ENCODE results near the gene ITGA3. TPM values are rescaled to one million over a fixed set of nuclear protein-coding genes. Genes with fewer than 3 reads are reported as not detected.

Gene ITGA3
- total and polyA plus RNA-seq, 12 donors: 12.5 to 44.2 (median 23.1) TPM

Other genes starting within 250 kb of the ITGA3 start
- gene TAC4, start 208.0 kb upstream of the ITGA3 start, total RNA-seq: 1 to 10 TPM in 1 of 10 donors, under 1 TPM in 2, not detected in 7; 0.78 to 2.7 (median 0.94) TPM
- gene TAC4, start 208.0 kb upstream of the ITGA3 start, polyA plus RNA-seq: not detected
- gene DLX4, start 86.9 kb upstream of the ITGA3 start, total RNA-seq: under 1 TPM in 1 of 10 donors, not detected in 9; 0.26 TPM
- under 1 TPM in 1 of 2 donors, not detected in 1; 0.03 TPM for gene DLX4, start 86.9 kb upstream of the ITGA3 start, polyA plus RNA-seq
- under 1 TPM in 2 of 10 donors, not detected in 8; 0.11 to 0.23 TPM for gene DLX3, start 60.9 kb upstream of the ITGA3 start, total RNA-seq
- gene DLX3, start 60.9 kb upstream of the ITGA3 start, polyA plus RNA-seq: under 1 TPM in 1 of 2 donors, not detected in 1; 0.03 TPM
- gene PDK2, start 39.2 kb downstream of the ITGA3 start, total RNA-seq: 100 to 1,000 TPM; 161 to 337 (median 231) TPM
- gene PDK2, start 39.2 kb downstream of the ITGA3 start, polyA plus RNA-seq: 100 to 1,000 TPM in 1 of 2 donors, 10 to 100 TPM in 1; 88.1 to 129 TPM
- gene SAMD14, start 74.0 kb downstream of the ITGA3 start, total RNA-seq: 1 to 10 TPM; 1.5 to 3.8 (median 1.9) TPM
- gene SAMD14, start 74.0 kb downstream of the ITGA3 start, polyA plus RNA-seq: 1 to 10 TPM; 1.9 to 3.8 TPM
- 10 to 100 TPM; 17.3 to 45.4 (median 26.9) TPM for gene PPP1R9B, start 94.6 kb downstream of the ITGA3 start, total RNA-seq
- gene PPP1R9B, start 94.6 kb downstream of the ITGA3 start, polyA plus RNA-seq: 10 to 100 TPM; 22.4 to 42.7 TPM
- 100 to 1,000 TPM; 136 to 204 (median 158) TPM for gene SGCA, start 109.9 kb downstream of the ITGA3 start, total RNA-seq
- 100 to 1,000 TPM; 137 to 314 TPM for gene SGCA, start 109.9 kb downstream of the ITGA3 start, polyA plus RNA-seq
- gene COL1A1, start 145.5 kb downstream of the ITGA3 start, total RNA-seq: 100 to 1,000 TPM in 1 of 10 donors, 10 to 100 TPM in 9; 31.7 to 455 (median 45.9) TPM
- 10 to 100 TPM; 30.2 to 81.5 TPM for gene COL1A1, start 145.5 kb downstream of the ITGA3 start, polyA plus RNA-seq
- gene TMEM92, start 218.4 kb downstream of the ITGA3 start, total RNA-seq: not detected
- under 1 TPM in 1 of 2 donors, not detected in 1; 0.04 TPM for gene TMEM92, start 218.4 kb downstream of the ITGA3 start, polyA plus RNA-seq

Measured in heart right ventricle (tissue), 12 donors.